ENCODE measurements around the gene TMEM121.

TMEM121 gene

GRCh38 chr14:105527826-105528585 lies 1.6 kb downstream of the TMEM121 start:
- DNase-seq (ENCODE audit: low read depth in 3 of 3, low spot score in 1 of 3) = peak; percentile 44 to 76 (median 67)

GRCh38 chr14:105528586-105529318 lies 2.4 kb downstream of the TMEM121 start:
- peak in 1 of 3 donors; percentile 55 for DNase-seq (ENCODE audit: low read depth in 3 of 3, low spot score in 1 of 3)

GRCh38 chr14:105529319-105529568 lies 2.9 kb downstream of the TMEM121 start:
- no peak for DNase-seq (ENCODE audit: low read depth in 3 of 3, low spot score in 1 of 3)

- DNase-seq (ENCODE audit: low read depth in 3 of 3, low spot score in 1 of 3) = peak in 1 of 3 donors; percentile 32
These were observed 3.3 kb downstream of the TMEM121 start for GRCh38 chr14:105529569-105530284.

GRCh38 chr14:105530285-105531087 lies 4.1 kb downstream of the TMEM121 start:
- no peak for DNase-seq (ENCODE audit: low read depth in 3 of 3, low spot score in 1 of 3)

- DNase-seq (ENCODE audit: low read depth in 3 of 3, low spot score in 1 of 3) = no peak
These were observed 4.9 kb downstream of the TMEM121 start for GRCh38 chr14:105531088-105531893.

- DNase-seq (ENCODE audit: low read depth in 3 of 3, low spot score in 1 of 3) = no peak
These were observed 5.7 kb downstream of the TMEM121 start for GRCh38 chr14:105531894-105532623.

GRCh38 chr14:105532735-105533141 lies 6.4 kb downstream of the TMEM121 start:
- DNase-seq (ENCODE audit: low read depth in 3 of 3, low spot score in 1 of 3) = no peak

GRCh38 chr14:105533391-105533790 lies 7.0 kb downstream of the TMEM121 start:
- no peak for DNase-seq (ENCODE audit: low read depth in 3 of 3, low spot score in 1 of 3)

GRCh38 chr14:105533811-105534498 lies 7.6 kb downstream of the TMEM121 start:
- no peak for DNase-seq (ENCODE audit: low read depth in 3 of 3, low spot score in 1 of 3)

- no peak for DNase-seq (ENCODE audit: low read depth in 3 of 3, low spot score in 1 of 3)
These were observed 8.2 kb downstream of the TMEM121 start for GRCh38 chr14:105534586-105534985.

GRCh38 chr14:105536051-105536450 lies 9.7 kb downstream of the TMEM121 start:
- DNase-seq (ENCODE audit: low read depth in 3 of 3, low spot score in 1 of 3) = no peak

- DNase-seq (ENCODE audit: low read depth in 3 of 3, low spot score in 1 of 3) = no peak
These were observed 10.6 kb downstream of the TMEM121 start for GRCh38 chr14:105536691-105537579.

- DNase-seq (ENCODE audit: low read depth in 3 of 3, low spot score in 1 of 3) = peak; percentile 31 to 68 (median 50)
These were observed 11.4 kb downstream of the TMEM121 start for GRCh38 chr14:105537580-105538474.

GRCh38 chr14:105538481-105539049 lies 12.2 kb downstream of the TMEM121 start:
- DNase-seq (ENCODE audit: low read depth in 3 of 3, low spot score in 1 of 3) = no peak

- DNase-seq (ENCODE audit: low read depth in 3 of 3, low spot score in 1 of 3) = no peak
These were observed 14.4 kb downstream of the TMEM121 start for GRCh38 chr14:105540811-105541210.

Data from stimulated activated CD4-positive, alpha-beta T cell treated with anti-CD3 and anti-CD28 coated beads, TNF-alpha, amount 100 ng/mL, for 1 hour (primary cell).